HG02981 (cell line): ENCODE results near the gene MAP3K15.
A peak's percentile ranks its signal among the peaks of the same experiment; 100 is the strongest.

Source experiments
- ATAC-seq: cut with Tn5 transposase; IDR thresholded peaks from one replicate; pipeline ENCODE4 v1.9.1; 2021; ENCODE audit warnings: mild to moderate bottlenecking, moderate library complexity; ENCODE audit not compliant: unreplicated experiment

The MAP3K15 gene

GRCh38 chrX:19392703-19393102 lies 122.6 kb downstream of the MAP3K15 start:
- ATAC-seq: no peak

GRCh38 chrX:19392078-19392477 lies 123.2 kb downstream of the MAP3K15 start:
- ATAC-seq: no peak

DNA sequence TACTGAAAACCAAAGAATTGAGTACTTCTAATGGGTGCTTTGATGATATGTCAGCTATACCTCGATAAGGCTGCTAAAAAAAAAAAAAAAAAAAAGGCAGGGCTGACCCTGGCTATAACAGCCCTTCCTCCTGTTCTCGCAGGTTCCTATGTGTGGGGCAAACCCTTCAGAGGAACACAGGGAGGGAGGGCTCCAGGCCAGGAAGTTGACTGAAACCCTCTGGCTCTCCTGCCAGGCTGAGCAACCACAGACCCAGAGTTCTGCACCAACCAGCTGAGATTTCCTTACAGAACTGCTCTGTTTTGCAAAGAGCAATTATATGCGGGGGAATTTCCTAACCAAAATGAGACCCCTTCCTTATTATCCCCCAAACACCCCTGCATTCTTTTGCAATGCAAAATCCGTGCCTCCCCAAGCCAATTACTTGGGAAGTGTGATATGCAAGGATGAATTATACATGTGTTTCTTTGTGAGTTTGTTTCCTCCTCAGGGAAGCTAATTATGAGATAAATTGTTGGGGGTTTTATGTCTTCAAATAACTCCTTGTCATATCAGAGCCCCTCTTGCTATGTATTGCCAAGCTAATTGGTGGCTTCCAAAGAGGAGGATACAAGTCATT lies 126.0 kb downstream of the MAP3K15 start:
- no peak for ATAC-seq

DNA sequence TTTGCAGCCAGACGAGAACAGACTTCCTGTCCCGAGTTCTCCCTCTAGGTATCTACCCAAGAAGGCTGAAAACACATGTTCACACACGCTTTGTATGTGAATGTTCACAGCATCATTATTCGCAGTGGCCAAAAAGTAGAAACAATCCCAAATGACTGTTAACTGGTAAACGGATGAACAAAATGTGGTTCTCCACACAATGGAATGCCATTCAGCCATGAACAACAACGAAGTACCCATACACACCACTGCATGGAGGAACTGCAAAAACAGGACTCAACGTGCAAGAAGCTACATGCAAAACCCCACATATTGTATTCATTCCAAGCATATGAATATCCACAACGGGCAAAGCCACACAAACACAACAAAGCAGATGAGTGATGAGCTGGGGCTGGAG lies 126.6 kb downstream of the MAP3K15 start:
- no peak for ATAC-seq

- no peak for ATAC-seq
Measured at GRCh38 chrX:19388064-19388679, 127.1 kb downstream of the MAP3K15 start.

- ATAC-seq: no peak
Measured at GRCh38 chrX:19386679-19387078, 128.6 kb downstream of the MAP3K15 start.

DNA sequence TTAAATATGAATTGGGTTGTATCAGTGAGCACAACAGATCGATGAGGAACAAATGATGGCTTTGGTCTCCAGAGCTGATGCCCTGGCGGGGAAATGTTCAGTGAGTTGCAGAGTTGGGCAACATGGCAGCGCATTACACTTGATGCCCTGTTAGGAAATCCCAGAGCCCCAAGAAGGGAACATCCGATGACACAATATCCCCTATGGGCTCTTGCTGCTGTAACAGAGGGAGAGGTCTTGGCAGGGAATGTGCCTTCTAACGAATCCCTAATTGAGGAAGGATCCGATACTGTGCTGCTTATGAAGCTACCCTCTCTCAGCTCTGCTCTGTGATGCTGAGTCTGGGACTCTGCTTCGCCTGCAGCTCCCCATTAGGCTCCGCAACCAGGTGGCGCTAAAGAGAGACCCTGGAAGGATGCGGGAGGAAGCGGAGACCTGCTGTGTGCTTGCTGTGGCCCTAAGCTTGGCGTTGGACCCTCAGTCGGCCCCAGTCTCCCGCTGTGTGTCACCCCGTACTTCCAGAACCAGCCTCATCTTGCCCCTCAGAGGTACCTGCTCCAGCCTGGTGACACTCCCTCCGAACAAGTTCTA lies 132.7 kb downstream of the MAP3K15 start:
- ATAC-seq: no peak

GRCh38 chrX:19381326-19381725 lies 134.0 kb downstream of the MAP3K15 start:
- no peak for ATAC-seq

DNA sequence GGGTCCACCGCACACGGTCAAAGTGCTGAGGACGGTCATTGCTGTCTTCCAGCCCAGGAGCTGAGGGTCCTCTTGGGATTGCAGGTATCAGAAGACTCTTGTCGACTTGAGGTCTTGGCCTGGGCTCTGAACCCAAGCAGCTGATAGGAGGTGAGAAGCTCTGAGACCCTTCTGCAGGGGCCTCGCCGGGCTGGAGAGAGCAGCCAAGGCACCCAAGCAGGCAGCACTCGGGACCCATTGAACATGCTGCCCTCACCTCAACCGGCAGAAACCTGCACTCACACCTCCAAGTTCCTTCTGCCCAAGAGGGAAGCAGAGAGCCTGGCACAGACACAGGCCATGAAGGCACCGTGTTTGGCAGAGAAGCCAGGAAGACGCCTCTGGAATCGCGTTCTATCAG lies 137.5 kb downstream of the MAP3K15 start:
- ATAC-seq: no peak

- no peak for ATAC-seq
Measured at GRCh38 chrX:19375546-19375945, 139.8 kb downstream of the MAP3K15 start.

DNA sequence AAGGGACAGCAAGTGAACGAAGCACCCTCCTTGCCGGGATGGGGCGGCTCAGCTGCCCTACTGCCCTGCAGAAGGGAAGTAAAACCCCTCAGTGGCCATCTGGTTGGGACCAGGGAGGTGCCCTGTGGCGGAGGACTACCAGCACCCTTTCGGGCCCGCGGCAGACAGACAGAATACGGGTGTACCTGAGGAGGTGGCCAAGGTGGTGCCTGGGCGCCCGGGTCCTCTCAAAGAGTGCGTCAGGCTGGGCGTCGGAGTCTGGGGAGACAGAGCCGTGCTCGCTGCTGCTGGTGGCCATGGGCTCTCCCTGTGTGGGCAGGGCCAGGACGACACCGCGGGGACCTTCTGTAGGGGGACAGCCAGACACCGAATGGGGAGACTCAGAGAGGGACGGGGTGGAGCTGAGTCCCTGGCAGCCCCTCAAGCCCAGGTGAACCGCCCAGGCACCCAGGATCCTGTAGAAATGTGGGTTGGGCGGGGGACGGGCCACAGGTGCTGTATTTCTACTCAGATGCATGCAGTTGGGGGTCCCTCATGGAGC lies 141.9 kb downstream of the MAP3K15 start:
- ATAC-seq: no peak

DNA sequence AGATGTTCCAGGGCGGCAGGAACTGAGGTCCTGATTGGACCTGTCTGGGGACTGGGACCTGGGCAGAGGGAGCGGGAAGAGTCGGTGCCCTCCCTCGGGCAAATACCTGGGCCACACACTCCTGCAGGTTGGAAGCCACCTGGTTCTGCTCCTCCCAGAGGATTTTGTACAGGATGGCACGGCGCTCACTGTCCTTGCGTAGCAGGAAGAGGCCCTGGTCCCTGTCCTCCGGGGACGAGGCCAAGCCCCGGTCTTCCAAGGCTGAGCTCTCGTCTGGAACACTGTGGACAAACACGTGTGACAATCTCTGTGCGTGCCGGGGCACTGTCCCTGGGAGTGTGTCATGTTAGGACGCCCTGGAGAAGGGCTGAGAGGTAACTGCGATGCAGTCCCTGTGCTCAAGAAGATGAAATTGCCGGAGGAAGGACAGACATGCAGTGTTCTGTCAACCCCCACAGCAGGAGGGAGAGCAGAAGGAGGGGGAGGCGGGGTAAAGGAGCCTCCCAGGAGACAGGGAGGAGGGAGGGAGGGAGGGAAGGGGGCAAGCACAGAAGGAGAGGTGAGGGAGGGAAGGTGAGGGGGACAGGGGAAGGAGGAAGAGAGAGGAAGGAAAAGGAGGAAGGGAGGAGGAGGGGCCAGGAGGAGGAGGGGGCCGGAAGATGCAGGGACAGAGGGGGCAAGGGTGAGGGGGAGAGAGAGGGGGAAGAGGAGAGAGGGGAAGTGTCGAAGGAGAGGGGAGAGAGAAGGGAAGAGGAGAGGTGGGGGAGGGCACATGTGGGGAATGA lies 142.6 kb downstream of the MAP3K15 start:
- peak; percentile 37 for ATAC-seq

DNA sequence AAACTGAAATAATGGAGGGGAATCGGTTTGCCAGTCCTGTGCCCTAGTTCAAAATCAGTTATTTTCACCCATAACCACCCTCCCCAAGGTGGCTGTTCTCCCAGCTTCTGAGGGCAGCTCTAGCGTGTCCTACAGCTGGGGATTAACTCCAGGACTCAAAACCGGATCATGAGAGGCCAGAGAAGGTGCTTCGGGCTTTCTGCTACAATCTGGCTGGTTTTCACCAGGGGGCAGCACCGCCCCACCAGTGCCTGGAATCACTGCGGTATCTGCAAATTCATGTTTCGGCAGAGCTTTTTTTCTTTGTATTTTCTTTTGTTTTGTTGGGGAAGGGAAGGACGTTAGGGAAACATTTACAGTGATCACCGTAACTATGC lies 143.2 kb downstream of the MAP3K15 start:
- ATAC-seq: peak; percentile 87

DNA sequence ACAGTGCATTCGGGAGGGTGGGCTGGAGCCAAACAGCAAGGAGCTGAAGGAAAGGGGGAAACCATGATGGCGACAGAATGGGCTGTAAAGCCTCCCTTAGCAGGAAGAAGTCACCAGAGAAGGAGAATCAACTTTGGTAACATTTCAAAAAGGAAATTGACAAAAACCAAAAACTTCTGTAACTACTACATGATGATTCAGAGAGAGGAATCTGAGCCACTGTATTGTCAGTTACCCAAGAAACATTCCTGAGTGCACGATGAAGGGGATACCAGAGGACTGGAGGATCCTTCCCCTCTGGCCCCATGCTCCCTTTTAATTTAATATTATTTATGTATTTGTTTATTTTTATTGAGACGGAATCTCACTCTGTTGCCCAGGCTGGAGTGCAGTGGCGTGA lies 145.2 kb downstream of the MAP3K15 start:
- ATAC-seq: no peak

DNA sequence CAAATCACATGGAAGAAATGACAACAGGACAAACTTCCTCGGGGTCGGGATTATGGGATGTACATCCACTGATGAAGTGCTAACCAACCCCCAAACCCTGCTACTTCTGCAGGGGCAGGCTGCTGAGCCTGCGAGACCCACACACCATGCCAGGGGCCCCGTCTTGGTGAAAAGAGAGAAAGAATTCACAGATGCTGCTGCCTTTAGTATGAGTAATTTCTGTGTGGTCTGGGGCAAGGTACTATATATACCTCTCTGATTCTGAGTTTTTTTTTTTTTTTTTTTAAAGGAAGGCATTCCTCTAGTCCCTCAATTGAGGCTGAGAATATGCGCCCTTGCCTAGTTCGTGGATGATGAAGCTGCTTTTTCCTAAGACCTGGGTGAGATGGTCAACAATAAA lies 146.7 kb downstream of the MAP3K15 start:
- no peak for ATAC-seq

DNA sequence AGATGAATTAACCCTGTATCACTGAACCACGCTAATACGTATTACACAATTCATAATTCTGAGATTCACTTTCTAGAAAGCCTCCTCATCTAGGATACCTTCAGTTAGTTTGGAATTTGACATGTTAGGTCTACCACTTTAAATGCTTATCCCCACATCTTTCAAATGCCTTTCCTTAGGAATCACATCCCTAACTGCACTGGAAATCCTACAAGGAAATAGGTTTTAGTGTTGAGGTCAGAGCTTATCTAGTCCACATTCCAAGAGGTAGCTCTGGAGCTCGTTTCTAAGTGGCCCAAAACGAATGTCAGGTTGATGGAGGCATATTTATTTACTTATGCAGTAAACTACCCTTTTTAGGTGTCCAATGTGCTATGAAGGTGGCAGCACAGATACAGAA lies 153.6 kb downstream of the MAP3K15 start:
- no peak for ATAC-seq

DNA sequence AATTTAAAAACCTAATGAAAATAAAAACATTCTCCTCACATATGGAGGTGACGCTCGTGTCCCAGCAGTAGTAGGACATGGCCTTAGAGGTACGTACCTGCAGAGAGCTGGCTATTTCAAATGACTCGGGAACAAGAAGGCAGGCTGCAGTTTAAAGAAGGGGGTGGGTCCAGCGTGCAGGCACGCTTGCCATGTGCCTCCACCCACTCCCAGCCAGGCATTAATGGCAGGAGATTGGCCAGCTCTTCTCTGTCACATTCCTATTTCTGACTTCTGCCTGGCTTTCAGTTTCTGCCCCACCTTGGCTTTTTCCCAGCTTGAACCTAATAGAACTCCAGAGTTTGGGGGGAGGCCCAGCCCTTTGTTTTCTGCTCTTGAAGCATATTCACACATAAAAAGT lies 154.4 kb downstream of the MAP3K15 start:
- no peak for ATAC-seq

DNA sequence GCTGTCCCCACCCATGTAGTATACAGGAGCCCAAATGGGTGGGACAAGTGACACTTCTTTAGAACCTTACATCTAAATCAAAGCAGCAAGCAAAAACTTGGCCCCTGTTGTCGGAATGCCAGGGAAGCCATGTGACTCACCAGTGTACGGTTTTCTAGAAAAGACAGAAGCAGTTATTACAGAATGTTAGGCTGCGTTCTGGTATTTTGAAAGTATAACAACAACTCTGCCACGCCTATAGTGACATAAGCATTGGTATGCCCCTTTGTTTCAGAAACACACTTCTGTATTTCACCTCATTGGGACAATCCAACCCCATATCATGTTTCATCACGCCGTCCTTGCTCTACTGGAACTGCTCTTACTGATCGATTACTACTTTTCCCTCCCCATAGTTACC lies 156.8 kb downstream of the MAP3K15 start:
- no peak for ATAC-seq

GRCh38 chrX:19354625-19355024 lies 160.7 kb downstream of the MAP3K15 start:
- no peak for ATAC-seq

GRCh38 chrX:19350941-19351384 lies 164.3 kb downstream of the MAP3K15 start:
- peak; percentile 97 for ATAC-seq

- ATAC-seq: no peak
Measured at GRCh38 chrX:19349264-19349663, 166.0 kb downstream of the MAP3K15 start.

- ATAC-seq: no peak
Measured at GRCh38 chrX:19347916-19348315, 167.4 kb downstream of the MAP3K15 start.
